GM19463 (cell line): ENCODE measurements around the gene ZFC3H1.
"Not testable (repeated sequence)": the region's sequence is repeated elsewhere in the genome, so short reads cannot be mapped to it uniquely, and the experiment has no call there.

ENCODE experiments used
- ATAC-seq: cut with Tn5 transposase; IDR thresholded peaks from one replicate; pipeline ENCODE4 v1.9.1; 2021; ENCODE audit warnings: mild to moderate bottlenecking, moderate library complexity; ENCODE audit not compliant: unreplicated experiment

Gene ZFC3H1

DNA sequence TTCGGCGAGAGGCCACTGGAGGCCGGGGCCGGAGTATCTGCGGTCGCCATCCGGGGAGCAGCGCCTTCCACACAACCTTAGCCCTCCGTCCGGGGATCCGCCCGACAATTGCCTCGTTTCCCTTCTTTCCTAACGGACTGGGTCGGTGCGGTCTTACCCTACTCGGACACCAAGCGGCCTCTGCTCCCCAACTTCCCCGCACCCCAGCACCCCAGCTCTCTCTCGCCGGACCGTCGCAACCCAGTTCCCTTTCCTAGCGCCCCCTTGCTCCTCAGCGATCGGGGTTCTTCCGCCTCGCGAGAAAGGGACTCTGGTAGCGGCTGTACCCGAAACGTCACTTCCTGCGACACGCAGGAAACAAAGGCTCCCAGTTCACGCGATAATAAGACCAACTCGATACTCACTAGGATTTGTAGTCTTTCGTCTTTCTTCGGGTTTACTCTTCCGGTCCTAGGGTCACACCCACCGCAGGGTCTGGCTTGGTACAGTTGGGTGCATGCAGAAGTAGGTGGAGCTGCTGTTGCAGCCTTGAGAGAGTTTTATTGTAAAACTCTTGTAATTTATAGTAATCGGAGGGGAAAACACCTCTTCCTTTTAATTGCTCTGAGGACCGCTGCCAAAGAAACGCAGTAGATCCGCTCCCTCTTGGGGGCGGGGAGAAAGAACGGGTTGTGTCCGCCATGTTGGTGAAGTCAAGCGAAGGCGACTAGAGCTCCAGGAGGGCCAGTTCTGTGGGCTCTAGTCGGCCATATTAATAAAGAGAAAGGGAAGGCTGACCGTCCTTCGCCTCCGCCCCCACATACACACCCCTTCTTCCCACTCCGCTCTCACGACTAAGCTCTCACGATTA is at the start of gene ZFC3H1, which contains the start of gene THAP2:
Gene ZFC3H1 (minus strand): TSS at position 288 of the 850 bp plus-strand sequence. CDS start 238 bp downstream, at position 50.
Gene THAP2 (plus strand): TSS at position 741 of the 850 bp plus-strand sequence. CDS start 209 bp downstream, outside the sequence.
- ATAC-seq, result peak; percentile 87

DNA sequence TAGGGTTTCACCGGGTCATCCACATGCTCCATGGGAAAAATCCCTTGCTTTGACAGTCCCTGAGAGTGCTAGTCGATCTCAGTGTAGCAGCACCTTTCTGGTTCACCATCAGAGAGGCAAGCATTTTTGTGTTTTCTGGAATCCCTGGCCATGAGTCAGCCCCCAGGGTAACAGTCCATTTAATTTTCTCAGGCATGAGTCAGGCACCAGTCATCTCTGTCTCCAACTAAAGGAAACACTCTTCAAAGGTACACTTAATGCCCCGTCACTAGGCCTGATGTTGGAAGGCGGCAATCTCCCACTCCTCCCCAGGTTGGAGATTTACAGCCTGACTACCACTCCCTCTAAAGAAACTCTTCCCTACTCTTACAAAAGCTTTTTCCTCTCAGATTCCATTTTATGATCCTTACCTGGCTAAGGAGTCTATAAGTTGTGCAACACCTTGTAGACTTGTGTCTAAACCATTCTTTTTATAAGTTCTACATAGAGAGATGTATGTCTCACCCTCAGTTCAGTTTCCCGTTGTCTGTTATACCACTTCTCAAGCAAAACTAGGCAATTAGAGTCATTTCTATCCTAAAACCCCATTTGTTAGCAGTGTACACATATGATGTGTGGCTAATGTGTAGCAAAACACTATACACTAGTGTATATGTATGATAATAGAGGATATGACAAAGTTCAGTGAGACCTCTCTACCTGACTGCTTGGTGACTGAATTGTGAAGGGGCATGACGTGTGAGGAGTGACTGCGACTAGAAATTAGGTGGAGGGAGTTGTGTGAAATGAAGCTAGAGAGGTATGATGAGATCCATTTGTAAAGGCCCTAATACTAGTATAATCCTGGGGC is 46.9 kb upstream of the ZFC3H1 start:
- ATAC-seq, result no peak

GRCh38 chr12:71708658-71709057 is 45.0 kb upstream of the ZFC3H1 start:
- ATAC-seq, result no peak

DNA sequence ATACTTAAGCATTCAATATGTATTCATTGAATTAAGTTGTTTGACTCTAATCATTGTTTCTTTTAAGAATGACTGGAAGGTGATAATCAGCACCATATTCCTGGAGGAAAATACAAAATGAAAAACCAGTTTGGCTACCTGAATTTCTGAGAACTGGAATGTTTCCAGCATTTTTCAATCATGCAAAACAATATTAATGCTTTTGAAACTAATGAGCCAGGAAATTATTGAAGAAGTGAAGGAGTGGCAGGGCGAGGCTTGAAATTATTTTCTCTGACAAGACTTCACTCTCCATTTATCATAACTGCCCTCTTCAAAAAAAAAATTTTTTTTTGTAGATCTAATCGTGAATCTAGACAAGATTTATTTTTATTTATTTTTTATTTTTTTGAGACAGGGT is 41.3 kb upstream of the ZFC3H1 start:
- no peak for ATAC-seq

DNA sequence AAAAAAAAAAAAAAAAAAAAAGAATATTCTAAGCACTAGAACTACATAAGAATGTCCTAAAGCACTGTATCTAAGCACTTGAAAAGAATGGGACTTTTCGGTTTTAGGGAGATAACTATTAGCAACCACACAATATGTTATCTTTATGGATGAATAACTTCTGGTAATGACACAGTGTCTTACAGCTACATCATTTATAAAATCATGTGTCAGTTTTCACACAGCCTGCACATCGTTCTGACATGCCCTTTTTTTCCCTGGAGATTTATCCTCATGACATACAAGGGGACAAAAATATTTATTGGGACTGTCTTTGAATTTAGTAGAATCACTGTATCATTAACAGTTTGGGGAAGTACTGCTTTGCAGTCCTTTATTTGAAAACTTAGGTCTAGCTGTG is 39.6 kb upstream of the ZFC3H1 start:
- no peak for ATAC-seq

DNA sequence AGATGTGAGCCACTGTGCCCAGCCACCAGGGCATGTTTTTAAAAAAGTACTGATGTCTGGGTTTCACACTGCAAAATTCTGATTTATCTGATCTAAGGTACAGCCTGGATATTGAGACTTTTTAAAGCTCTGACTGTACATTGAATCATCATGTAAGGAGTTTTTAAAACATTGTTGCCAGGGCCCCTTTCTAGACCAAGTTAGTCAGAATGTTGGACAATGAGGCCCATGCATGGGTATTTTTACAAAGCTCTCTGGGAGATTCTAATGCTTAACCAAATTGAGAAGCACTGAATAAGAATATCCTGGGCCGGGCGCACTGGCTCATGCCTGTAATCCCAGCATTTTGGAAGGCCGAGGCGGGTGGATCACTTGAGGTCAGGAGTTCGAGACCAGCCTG is 38.9 kb upstream of the ZFC3H1 start:
- no peak for ATAC-seq

DNA sequence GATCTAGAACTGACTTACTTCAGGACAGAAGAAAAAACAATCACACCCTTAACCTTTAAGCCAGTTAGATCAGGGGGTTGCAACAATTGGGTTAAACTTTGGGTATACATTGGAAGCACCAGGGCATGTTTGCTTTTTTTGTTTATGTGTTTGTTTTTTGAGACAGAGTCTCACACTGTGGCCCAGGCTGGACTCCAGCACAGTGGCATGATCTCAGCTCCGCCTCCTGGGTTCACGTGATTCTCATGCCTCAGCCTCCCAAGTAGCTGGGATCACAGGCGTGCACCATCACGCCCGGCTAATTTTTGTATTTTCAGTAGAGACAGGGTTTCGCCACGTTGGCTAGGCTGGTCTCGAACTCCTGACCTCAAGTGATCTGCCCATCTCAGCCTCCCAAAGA is 38.5 kb upstream of the ZFC3H1 start:
- not testable (repeated sequence) for ATAC-seq

DNA sequence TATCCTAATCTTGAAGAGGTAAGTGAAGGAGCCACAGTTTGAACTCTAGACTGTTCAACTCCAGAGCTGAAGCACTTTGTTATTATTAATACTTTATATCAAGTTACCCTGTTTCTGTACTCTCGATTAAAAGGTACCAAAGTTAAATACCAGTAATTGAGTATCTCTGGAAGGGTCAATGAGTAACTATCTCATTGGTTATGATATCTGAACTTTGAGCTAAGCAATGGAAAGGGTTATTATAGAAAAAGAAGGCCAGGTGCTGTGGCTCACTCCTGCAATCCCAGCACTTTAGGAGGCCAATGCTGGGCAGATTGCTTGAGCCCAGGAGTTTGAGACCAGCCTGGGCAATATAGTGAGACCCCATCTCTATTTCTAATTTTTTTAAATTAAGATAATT is 32.1 kb upstream of the ZFC3H1 start:
- ATAC-seq, result no peak

DNA sequence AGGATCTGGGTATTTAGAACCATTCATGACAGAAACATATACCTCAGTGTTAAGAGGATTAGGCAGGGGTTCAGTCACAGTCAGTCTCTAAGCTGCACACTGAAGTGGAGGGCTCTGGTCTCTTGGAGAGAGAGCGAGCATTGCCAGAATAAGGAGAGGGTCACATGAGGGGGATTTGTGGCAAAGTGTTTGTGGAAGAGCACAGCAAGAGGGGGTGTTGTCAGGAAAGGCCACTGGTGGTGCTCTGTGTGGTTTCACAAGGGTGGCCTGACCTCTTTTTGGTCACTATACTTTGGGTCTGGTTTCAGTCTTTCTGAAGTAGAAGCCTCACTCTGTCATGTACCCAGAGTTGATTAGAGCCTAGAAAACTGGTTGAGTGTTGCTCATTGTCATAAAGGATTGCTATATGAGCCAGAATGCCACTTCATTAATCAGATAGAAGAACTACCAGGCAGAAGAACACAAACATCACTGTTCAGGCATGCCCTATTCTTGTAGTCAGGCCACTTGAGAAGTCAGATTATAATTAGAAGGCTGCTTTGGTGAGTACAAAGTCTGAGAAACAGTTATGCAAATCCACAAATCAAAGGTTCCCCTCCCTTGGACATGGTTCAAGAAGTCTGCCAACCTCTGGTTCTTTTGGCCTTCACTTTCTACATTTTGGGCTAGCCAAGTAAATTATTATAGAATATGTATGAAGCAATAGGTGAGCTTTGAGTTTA is 30.6 kb upstream of the ZFC3H1 start:
- ATAC-seq, result peak; percentile 87

- ATAC-seq, result peak; percentile 2
Measured at GRCh38 chr12:71693651-71694050, 30.0 kb upstream of the ZFC3H1 start.

DNA sequence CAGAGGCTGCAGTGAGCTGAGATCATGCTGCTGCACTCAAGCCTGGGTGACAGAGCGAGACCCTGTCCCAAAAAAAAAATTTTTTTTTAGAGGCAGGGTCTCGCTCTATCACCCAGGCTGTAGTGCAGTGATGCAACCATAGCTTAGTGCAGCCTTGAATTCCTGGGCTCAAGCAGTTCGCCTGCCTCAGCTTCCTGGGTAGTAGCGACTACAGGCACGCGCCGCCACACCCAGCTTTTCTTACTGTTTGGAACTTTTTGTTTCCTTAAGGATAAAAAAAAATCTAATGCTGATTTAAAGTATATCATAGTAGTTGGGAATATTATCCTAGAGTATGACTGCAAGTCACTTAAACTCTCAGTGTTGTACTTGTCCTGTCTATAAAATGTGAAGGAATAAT is 29.5 kb upstream of the ZFC3H1 start:
- ATAC-seq, result no peak

DNA sequence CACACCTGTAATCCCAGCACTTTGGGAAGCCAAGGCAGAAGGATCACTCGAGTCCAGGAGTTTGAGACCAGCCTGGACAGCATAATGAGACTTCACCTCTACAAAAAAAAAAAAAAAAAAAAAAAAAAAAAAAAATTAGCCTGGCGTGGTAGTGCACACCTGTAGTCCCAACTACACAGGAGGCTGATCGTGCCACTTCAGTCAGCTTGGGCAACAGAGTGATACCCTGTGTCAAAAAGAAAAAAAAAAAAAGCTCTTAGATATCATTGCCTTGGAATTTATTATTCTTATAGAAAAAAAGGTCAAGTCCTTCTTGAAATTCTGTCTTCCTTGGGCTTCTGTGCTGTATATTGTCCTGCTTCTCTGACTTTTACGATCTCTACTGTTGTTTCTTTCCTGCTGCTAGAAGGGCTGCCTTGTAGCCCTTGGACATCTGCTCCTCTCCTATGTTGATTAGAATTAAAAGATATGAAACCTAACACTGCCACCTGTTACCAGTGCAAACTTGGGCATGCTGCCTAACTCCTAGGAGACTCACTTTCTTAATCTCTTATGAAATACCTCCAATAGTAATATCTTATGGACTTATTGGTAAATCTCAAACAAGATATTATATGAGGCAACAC is 28.0 kb upstream of the ZFC3H1 start:
- ATAC-seq, result no peak

DNA sequence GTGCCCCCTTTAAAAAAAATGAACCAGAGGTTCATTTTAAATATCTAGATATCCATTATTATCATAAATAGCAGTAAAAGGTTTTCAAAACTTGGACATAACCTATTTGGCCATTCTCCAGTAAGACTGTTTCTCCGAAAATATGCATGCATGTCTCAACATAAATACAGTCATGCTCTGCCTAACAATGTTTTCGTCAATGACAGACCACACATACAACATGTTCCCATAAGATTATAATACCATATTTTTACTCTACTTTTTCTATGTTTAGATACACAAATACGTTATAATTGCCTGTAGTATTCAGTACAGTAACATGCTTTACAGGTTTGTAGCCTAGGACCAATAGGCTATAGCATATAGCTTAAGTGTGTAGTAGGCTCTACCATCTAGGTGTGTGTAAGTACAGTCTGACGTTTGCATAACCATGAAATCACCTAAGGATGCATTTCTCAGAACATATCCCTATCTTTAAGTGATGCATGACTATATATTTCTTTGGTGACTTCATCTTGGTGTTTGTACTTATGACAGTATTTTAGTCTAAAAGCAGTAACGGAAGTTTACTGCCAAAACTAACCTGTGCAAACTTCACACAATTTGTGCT is 25.4 kb upstream of the ZFC3H1 start:
- ATAC-seq, result no peak

GRCh38 chr12:71687172-71687571 is 23.5 kb upstream of the ZFC3H1 start:
- ATAC-seq, result not testable (repeated sequence)

DNA sequence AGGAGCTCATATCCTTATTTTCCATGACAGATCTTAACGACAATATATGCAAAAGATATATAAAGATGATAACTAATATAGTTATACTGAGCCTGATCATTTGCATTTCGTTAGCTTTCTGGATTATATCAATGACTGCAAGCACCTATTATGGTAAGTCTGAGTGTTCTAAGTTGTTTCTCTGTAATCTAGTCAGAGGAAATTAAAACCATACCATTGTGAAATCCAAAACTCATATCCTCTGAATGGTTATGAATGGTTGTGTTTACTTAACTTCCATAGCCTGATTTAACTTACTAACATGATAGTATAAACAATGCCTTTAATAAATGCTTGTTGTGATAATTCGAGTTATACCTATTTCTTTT is 23.0 kb upstream of the ZFC3H1 start:
- ATAC-seq, result no peak

GRCh38 chr12:71685914-71686657 is 22.4 kb upstream of the ZFC3H1 start, which contains the start of gene TMEM19:
TSS of gene TMEM19 (plus strand) at chr12:71686082. CDS start at chr12:71686681, 599 bp downstream.
- ATAC-seq, result peak; percentile 89

- ATAC-seq, result no peak
Measured at GRCh38 chr12:71685312-71685906, 21.8 kb upstream of the ZFC3H1 start.

DNA sequence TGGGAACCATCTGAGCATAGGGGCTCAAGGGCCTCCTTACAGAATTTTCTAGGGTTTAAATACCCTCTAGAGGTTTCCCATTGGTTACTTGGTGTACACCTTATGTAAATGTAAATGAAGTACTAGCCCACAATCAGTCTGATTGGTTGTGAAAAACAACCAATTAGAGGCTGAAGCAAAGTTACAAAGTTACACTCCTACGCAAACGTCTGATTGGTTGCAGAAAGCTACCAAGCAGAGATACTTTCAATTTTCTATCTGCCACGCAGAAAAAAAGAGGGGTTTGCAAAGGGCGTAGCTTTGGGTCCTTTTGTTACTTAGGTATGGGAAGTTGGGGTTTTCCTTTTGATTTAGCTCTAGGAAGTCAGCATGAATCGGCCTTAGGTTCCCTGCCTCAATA is 20.4 kb upstream of the ZFC3H1 start:
- ATAC-seq, result no peak

DNA sequence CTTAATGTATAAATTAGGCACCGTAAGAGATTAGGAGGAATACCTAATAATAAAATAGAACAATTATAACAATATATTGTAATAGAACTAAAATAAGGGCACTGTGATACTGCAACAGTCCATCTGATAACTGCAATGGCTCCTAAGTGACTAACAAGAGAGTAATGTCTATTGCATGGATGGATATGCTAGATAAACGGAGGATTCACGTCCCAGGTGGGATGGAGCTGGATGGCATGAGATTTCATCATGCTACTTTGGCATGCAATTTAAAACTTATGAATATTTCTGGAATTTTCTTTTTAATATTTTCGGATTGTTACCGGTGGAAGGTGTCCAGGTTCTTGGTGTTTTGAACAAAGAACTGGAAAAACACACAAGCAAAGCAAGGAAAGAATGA is 20.0 kb upstream of the ZFC3H1 start:
- ATAC-seq, result no peak
